Tibial nerve (tissue), 4 donors: ENCODE results near the gene ATP11A. TPM values are rescaled to one million over a fixed set of nuclear protein-coding genes. Genes with fewer than 3 reads are reported as not detected.
"Not testable (repeated sequence)": the region's sequence is repeated elsewhere in the genome, so short reads cannot be mapped to it uniquely, and the experiment has no call there.

Experiments
- DNase-seq, 2 donors: peaks; one replicate each; pipeline ENCODE4 v3.0.0-alpha.2; 2019; ENCODE audit warnings: low spot score in 2 of 2
- H3K27ac ChIP-seq, 4 donors: fragments of 200-600 bp; sonication (generic) in 3 of 4; one replicate each; pipeline ENCODE4 v1.5.1; 2017 to 2019; ENCODE audit warnings: mild to moderate bottlenecking in 1 of 4
- H3K27me3 ChIP-seq, 2 donors: fragments of 200-600 bp; sonication (generic) in 1 of 2; one replicate each; pipeline versions ENCODE4 v1.5.1 to v1.6.0; 2017 to 2019
- H3K36me3 ChIP-seq, 3 donors: fragments of 200-600 bp; sonication (generic); one replicate each; pipeline ENCODE4 v1.5.1; 2018 to 2019
- H3K4me1 ChIP-seq, 4 donors: fragments of 200-600 bp; sonication (generic) in 3 of 4; one replicate each; pipeline ENCODE4 v1.5.1; 2017 to 2019
- H3K4me3 ChIP-seq, 4 donors: fragments of 200-600 bp; sonication (generic) in 3 of 4; one replicate each; pipeline ENCODE4 v1.5.1; 2017 to 2019; ENCODE audit warnings: mild to moderate bottlenecking in 1 of 4, moderate library complexity in 1 of 4
- H3K9me3 ChIP-seq, 4 donors: fragments of 200-600 bp; sonication (generic) in 3 of 4; one replicate each; pipeline ENCODE4 v1.5.1; 2017 to 2019
- CTCF ChIP-seq, 5 experiments: fragments of 200-600 bp in 3 of 5; fragments of 450-650 bp in 2 of 5; sonication (generic) in 3 of 5; IDR thresholded peaks; one replicate each; pipeline ENCODE4 v1.5.1; 2016 to 2019; ENCODE audit warnings: antibody characterized with exemption in 5 of 5, mild to moderate bottlenecking in 3 of 5, moderate library complexity in 2 of 5
- EP300 ChIP-seq, 2 donors: sonication (generic); formaldehyde crosslinking; IDR thresholded peaks; one replicate each; pipeline ENCODE4 v1.6.1; 2017; ENCODE audit warnings: antibody characterized with exemption in 2 of 2, mild to moderate bottlenecking in 1 of 2
- POLR2A ChIP-seq, 2 donors: fragments of 450-650 bp; IDR thresholded peaks; one replicate each; pipeline ENCODE4 v1.6.1; 2017; ENCODE audit warnings: antibody characterized with exemption in 2 of 2, mild to moderate bottlenecking in 2 of 2, moderate library complexity in 2 of 2
- WGBS, 2 donors: methylation state at CpG; one replicate each; pipeline ENCODE4 v1.1.5; 2018; 5-methylcytosine and 5-hydroxymethylcytosine counted together
- total RNA-seq, 4 donors: library from RNA; depleted of rRNA; stranded (reverse); fragments of >200 nt; gene quantifications; one replicate each; pipeline ENCODE4 v1.1.0, GENCODE V29; 2016

The ATP11A gene
- total RNA-seq, 4 donors from 2014 or later: 24.7 to 61.5 (median 35.0) TPM

DNA sequence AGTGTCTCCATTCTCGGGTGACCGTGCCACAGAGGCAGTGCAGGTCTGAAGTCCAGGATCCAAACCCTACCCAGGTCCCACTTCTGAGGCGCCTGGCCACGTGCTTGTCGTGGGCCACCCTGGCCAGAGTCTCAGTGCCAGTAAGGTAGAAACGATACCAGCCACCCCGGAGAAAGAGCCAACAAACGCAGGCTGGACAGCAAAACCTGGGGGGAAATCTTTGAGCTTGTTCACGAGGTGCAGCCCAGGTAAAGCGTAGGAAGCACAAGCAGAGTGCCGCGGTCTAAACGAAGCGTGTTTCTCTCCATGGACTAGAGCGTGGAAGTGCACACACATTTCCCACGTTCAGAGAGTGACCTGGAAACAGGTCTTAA is 95.6 kb downstream of the ATP11A start:
- DNase-seq: no peak
- no peak for TF ChIP-seq CTCF (IDR thresholded peaks at IDR 0.05)
- no peak for TF ChIP-seq EP300 (IDR thresholded peaks at IDR 0.05)
- TF ChIP-seq POLR2A (IDR thresholded peaks at IDR 0.05): no peak
- peaks cover 0 to 38% (median 4%) of the 10 kb centered on the region in 4 donors for H3K4me1 ChIP-seq
- H3K27me3 ChIP-seq: no peaks in the 10 kb centered on the region
- H3K4me3 ChIP-seq: no peak overlapping the region
- H3K9me3 ChIP-seq: no peaks in the 10 kb centered on the region
- H3K36me3 ChIP-seq: peaks cover 0 to 49% (median 0%) of the 10 kb centered on the region in 3 donors
- 96 to 98% methylated on average over 15 to 16 of the region's 16 CpGs for WGBS, 2 donors
- H3K27ac ChIP-seq: no peak overlapping the region

GRCh38 chr13:112786810-112787209 is 97.0 kb downstream of the ATP11A start:
- H3K27me3 ChIP-seq, H3K27ac ChIP-seq, H3K9me3 ChIP-seq, H3K4me3 ChIP-seq, DNase-seq: not testable (repeated sequence)
- 91 to 96% methylated on average over 13 to 14 of the region's 14 CpGs for WGBS, 2 donors
- H3K36me3 ChIP-seq: peaks cover 0 to 49% (median 0%) of the 10 kb centered on the region in 3 donors
- peaks cover 0 to 24% (median 4%) of the 10 kb centered on the region in 4 donors for H3K4me1 ChIP-seq

DNA sequence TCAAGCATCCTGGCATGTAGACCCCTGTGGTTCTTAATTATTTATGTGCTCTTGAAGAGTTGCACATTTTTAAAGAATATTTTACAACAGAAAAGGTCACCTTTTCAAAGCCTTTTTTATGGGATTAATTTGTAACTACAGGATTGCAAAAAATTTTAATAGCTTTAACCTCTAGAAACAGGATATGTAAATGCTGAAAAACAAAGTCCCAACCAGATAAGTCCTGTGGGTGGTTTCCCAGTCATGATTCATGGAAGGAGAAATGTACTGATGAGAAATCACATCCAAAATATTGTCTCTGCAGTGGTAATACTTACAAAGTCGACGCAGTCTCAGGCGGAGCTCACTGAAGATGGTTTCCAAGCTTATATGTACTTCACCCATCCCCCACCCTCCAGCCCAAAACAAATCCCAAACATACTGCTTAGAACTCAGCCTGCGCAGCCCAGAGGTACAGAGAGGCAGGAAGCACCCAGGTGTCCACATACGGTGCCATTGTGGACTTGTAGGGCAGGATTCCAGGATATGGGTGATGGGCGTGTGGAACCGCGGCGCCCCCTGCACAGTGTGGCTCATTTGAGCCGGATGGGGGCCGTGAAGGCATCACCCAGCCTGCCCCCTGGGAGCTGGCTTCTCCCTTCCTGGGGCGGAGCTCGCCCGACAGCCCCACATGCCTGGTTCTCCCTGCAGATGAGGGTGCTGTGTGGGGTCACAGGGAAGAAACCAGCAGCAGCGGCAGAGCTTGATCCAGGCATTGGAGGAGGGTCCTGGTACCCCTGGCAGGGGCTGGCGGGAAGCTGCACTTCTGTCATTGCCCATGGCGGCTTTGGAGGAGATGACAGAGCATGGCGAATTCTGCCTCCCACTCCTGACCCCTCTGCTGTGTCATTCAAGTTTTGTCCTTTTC is 101.2 kb downstream of the ATP11A start:
- DNase-seq: no peak
- 82 to 95% methylated on average over 13 to 18 of the region's 18 CpGs for WGBS, 2 donors

DNA sequence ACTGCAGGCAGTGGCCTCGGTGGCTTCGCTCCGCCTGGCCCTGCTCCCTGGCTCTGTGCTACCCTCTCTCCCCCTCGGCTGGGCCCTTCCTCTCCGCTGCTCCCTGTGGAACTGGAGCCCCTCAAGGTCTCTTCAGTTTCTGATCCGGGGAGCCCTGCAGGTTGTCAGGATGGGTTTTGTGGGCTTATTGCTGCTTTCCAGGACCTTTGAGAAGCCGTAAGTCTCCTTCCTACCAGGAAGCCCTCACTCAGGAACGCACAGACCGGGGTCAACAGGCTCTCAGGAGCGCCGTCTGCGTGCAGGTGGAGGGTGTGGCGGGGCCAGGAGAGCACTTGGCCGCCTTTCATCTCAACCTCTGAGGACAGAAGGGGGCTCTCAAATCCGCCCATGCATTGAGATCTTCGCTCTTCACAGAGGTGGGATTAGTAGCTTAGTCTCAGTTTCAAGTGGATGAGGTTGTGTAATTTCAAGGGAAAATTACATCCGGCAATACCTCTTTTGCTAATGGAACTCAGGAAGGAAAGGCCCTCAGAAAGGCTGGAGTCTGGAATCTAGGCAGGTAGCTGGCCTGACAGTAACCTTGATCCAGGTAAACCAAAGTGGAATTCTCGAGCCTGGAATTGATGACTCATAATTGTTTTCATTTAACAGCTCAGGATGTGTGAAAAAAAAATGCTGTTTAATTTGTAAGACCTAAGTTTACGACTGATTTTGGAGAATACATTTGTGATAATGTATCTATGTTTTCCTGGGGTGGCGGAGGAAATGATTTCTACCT is 102.0 kb downstream of the ATP11A start:
- H3K4me3 ChIP-seq: no peak overlapping the region
- peaks cover 0 to 32% (median 0%) of the 10 kb centered on the region in 3 donors for H3K36me3 ChIP-seq
- TF ChIP-seq EP300 (IDR thresholded peaks at IDR 0.05) (no peak), CTCF (IDR thresholded peaks at IDR 0.05) (no peak), POLR2A (IDR thresholded peaks at IDR 0.05) (no peak)
- no peak for DNase-seq
- no peaks in the 10 kb centered on the region for H3K4me1 ChIP-seq
- no peaks in the 10 kb centered on the region for H3K27me3 ChIP-seq
- 87% methylated on average over 20 of the region's 20 CpGs for WGBS, 2 donors
- H3K27ac ChIP-seq: no peak overlapping the region
- H3K9me3 ChIP-seq: no peaks in the 10 kb centered on the region

More for the DNA sequence above, 101.2 kb downstream of the ATP11A start:
- Histone ChIP-seq H3K4me1 (no peaks in the 10 kb centered on the region), H3K36me3 (peaks cover 0 to 40% (median 0%) of the 10 kb centered on the region in 3 donors), H3K27me3 (no peaks in the 10 kb centered on the region), H3K4me3 (no peak overlapping the region), H3K27ac (no peak overlapping the region), H3K9me3 (no peaks in the 10 kb centered on the region)
- TF ChIP-seq CTCF (IDR thresholded peaks at IDR 0.05): no peak
- no peak for TF ChIP-seq POLR2A (IDR thresholded peaks at IDR 0.05)
- no peak for TF ChIP-seq EP300 (IDR thresholded peaks at IDR 0.05)

GRCh38 chr13:112792511-112792910 is 102.7 kb downstream of the ATP11A start:
- Histone ChIP-seq H3K9me3 (no peaks in the 10 kb centered on the region), H3K4me3 (no peak overlapping the region), H3K27ac (no peak overlapping the region), H3K4me1 (no peaks in the 10 kb centered on the region), H3K36me3 (peaks cover 0 to 25% (median 0%) of the 10 kb centered on the region in 3 donors), H3K27me3 (no peaks in the 10 kb centered on the region)
- WGBS, 2 donors: 74 to 81% methylated on average over 6 of the region's 6 CpGs
- TF ChIP-seq EP300 (IDR thresholded peaks at IDR 0.05) (no peak), CTCF (IDR thresholded peaks at IDR 0.05) (no peak), POLR2A (IDR thresholded peaks at IDR 0.05) (no peak)
- no peak for DNase-seq
